ENCODE measurements around the gene TENT4A. TPM values are rescaled to one million over a fixed set of nuclear protein-coding genes. Genes with fewer than 3 reads are reported as not detected.

The TENT4A gene
- total and polyA plus RNA-seq, 2 of the 13 experiments (the other 11 are each of a cell fraction or from before 2014, with no cell fraction given) = 6.3 to 13.3 TPM

- H3K79me2 ChIP-seq (ENCODE audit: insufficient read depth, low read length) = no peaks in the 10 kb centered on the region
- POLR2A ChIA-PET = no interaction called here
- peaks cover 0 to 37% of the 10 kb centered on the region in 2 experiments; a peak in 4 of 5 replicates for H3K27me3 ChIP-seq (ENCODE audit: control insufficient read depth in 1 of 2, insufficient read depth in 2 of 2, low read length in 2 of 2)
- FAIRE-seq (no peak), DNase-seq (ENCODE audit: low spot score) (no peak), ATAC-seq (no peak)
- TF ChIP-seq NCOR1 (IDR thresholded peaks at IDR 0.05; ENCODE audit: borderline replicate concordance, low read length) = no peak
- TF ChIP-seq KAT7 (CRISPR knock-in tag; IDR thresholded peaks at IDR 0.05; ENCODE audit: borderline replicate concordance) = no peak
- no peak for TF ChIP-seq FOXA3 (CRISPR knock-in tag; IDR thresholded peaks at IDR 0.05)
- TF ChIP-seq ZSCAN25 (CRISPR knock-in tag; IDR thresholded peaks at IDR 0.05) = no peak
- TF ChIP-seq GFI1 (CRISPR knock-in tag; IDR thresholded peaks at IDR 0.05; ENCODE audit: borderline replicate concordance) = no peak
- no peak for TF ChIP-seq PHF20 (CRISPR knock-in tag; IDR thresholded peaks at IDR 0.05)
- no peak for TF ChIP-seq USF2 (IDR thresholded peaks at IDR 0.05; ENCODE audit: low read depth, low read length)
- no peak for TF ChIP-seq USF2 (CRISPR knock-in tag; IDR thresholded peaks at IDR 0.05; ENCODE audit: borderline replicate concordance)
- TF ChIP-seq SP5 (CRISPR knock-in tag; IDR thresholded peaks at IDR 0.05; ENCODE audit: borderline replicate concordance, low read depth) = no peak
- no peak for TF ChIP-seq ZBTB40 (IDR thresholded peaks at IDR 0.05)
- TF ChIP-seq ZBTB40 (CRISPR knock-in tag; IDR thresholded peaks at IDR 0.05) = no peak
- TF ChIP-seq ZFP1 (CRISPR knock-in tag; IDR thresholded peaks at IDR 0.05) = no peak
- no peak for TF ChIP-seq TP53 (CRISPR knock-in tag; conservative IDR thresholded peaks at IDR 0.05)
- TF ChIP-seq TBL1XR1 (IDR thresholded peaks at IDR 0.05; ENCODE audit: borderline replicate concordance, low read length, partially characterized antibody) = no peak
- no TSS peak for BruUV-seq (replicated peaks)
- no peak overlapping the region for H3K4me3 ChIP-seq (replicated peaks in 1 of 3; ENCODE audit: insufficient read depth in 1 of 3, low read depth in 2 of 3, low read length in 3 of 3)
- H3K4me2 ChIP-seq (ENCODE audit: low read depth, low read length) = no peak overlapping the region
- no peaks in the 10 kb centered on the region for H3K9me3 ChIP-seq (ENCODE audit: low read length)
- CTCF ChIA-PET (ENCODE audit: low intra/inter-chr PET ratio, low total read pairs) = no interaction called here
- no peak overlapping the region for H3K9ac ChIP-seq (ENCODE audit: insufficient read depth, low read depth, low read length)
- in situ Hi-C loops (cut with HindIII; ENCODE audit: extremely low pct_ligation_motif_present, low pct_unique_long_range_greater_than_20kb) = no loop called here
- intact Hi-C loops (cut with micrococcal nuclease; ENCODE audit: unreplicated experiment) = no loop called here
- no peak overlapping the region for H2AFZ ChIP-seq (ENCODE audit: low read length)
- no peaks in the 10 kb centered on the region for H3K36me3 ChIP-seq (replicated peaks in 1 of 2; ENCODE audit: control insufficient read depth in 1 of 2, insufficient read depth in 2 of 2, low read length in 2 of 2)
- no peaks in the 10 kb centered on the region for H3K4me1 ChIP-seq (ENCODE audit: insufficient read depth, low read length)
- WGBS (ENCODE audit: low lambda C conversion rate) = 33% methylated on average over 12 of the region's 12 CpGs
- H4K20me1 ChIP-seq (ENCODE audit: insufficient read depth, low read length) = no peaks in the 10 kb centered on the region
- no peak overlapping the region for H3K27ac ChIP-seq (ENCODE audit: extremely low read length, insufficient read depth, low read length)
Observed at GRCh38 chr5:6701491-6701890, 11.7 kb upstream of the TENT4A start.

Measured in HepG2 (cell line).